Right lobe of liver (tissue), 6 donors: ENCODE data around the gene TWIST2. TPM values are rescaled to one million over a fixed set of nuclear protein-coding genes. Genes with fewer than 3 reads are reported as not detected.

Source experiments
- ATAC-seq, 4 donors: fragments of 200-7000 bp; cut with Tn5 transposase; one replicate each; pipeline ENCODE4 v1.9.1; 2020; ENCODE audit warnings: mild to moderate bottlenecking in 4 of 4, moderate library complexity in 4 of 4
- DNase-seq, 3 donors: peaks; one replicate each; pipeline ENCODE4 v3.0.0-alpha.2; 2020
- H3K27ac ChIP-seq, 3 donors: fragments of 200-600 bp; one replicate each; pipeline ENCODE4 v1.8.0; 2022
- H3K27me3 ChIP-seq, 2 donors: fragments of 200-600 bp; one replicate each; pipeline ENCODE4 v1.8.0; 2022
- H3K36me3 ChIP-seq, 4 donors: fragments of 200-600 bp; sonication (generic) in 1 of 4; one replicate each; pipeline versions ENCODE4 v1.5.1 to v1.8.0; 2017 to 2022; ENCODE audit warnings: control low read depth in 1 of 4
- H3K4me1 ChIP-seq, 4 donors: fragments of 200-600 bp; sonication (generic) in 1 of 4; one replicate each; pipeline versions ENCODE4 v1.5.1 to v1.8.0; 2017 to 2022; ENCODE audit warnings: control low read depth in 1 of 4
- H3K4me3 ChIP-seq, 3 donors: fragments of 200-600 bp; one replicate each; pipeline ENCODE4 v1.8.0; 2022
- H3K9me3 ChIP-seq, 4 donors: fragments of 200-600 bp; sonication (generic) in 1 of 4; one replicate each; pipeline versions ENCODE4 v1.5.1 to v1.8.0; 2017 to 2022; ENCODE audit warnings: control low read depth in 1 of 4
- CTCF ChIP-seq, 4 donors: fragments of 200-600 bp in 3 of 4; fragments of 450-650 bp in 1 of 4; IDR thresholded peaks; one replicate each; pipeline versions ENCODE4 v1.5.1 to v1.8.0; 2016 to 2022; ENCODE audit warnings: antibody characterized with exemption in 4 of 4, mild to moderate bottlenecking in 2 of 4
- POLR2A ChIP-seq: fragments of 450-650 bp; IDR thresholded peaks from one replicate; pipeline ENCODE4 v1.6.1; 2017; ENCODE audit warnings: antibody characterized with exemption, mild to moderate bottlenecking
- WGBS: methylation state at CpG from one replicate; pipeline ENCODE4 v1.1.6; 2018; ENCODE audit warnings: low coverage, low lambda C conversion rate; ENCODE audit not compliant: insufficient coverage; ENCODE audit errors: missing lambda C conversion rate; 5-methylcytosine and 5-hydroxymethylcytosine counted together
- intact Hi-C, 2 donors: fragments of 100-400 bp; cut with DNase I; formaldehyde crosslinking; loops; one replicate each; pipeline versions ENCODE4 v1.11.2 to v1.14.1; 2022
- total RNA-seq, 6 experiments: library from RNA; depleted of rRNA in 2 of 6; stranded (reverse); fragments of >200 nt in 2 of 6; fragmentation: NEBNext Ultra II Directional in 3 of 6; extraction: Animal tissue kit (Norgen Biotek cat#: 25700) in 3 of 6; gene quantifications; one replicate each; pipeline versions ENCODE4 v1.1.0 to v1.2.4, GENCODE V29; 2016 to 2023
- donor health status: DM: no; HTN: yes; CAD: no.
- donor health status: DM: no; HTN: no; CAD: no.
- donor health status: DM: no; HTN: no; CAD: no.
- donor health status: DM: no; HTN: yes; CAD: no.
- donor health status: DM: no; HTN: yes; CAD: no.

TWIST2 gene
- total RNA-seq, 6 experiments from 2014 or later, result 0.15 to 0.56 (median 0.18) TPM; not detected in 3

- no peaks in the 10 kb centered on the region for H3K36me3 ChIP-seq
- WGBS, result 68% methylated on average over 7 of the region's 20 CpGs
- TF ChIP-seq CTCF (IDR thresholded peaks at IDR 0.05), result no peak
- TF ChIP-seq POLR2A, result no peak
- no peaks in the 10 kb centered on the region for H3K9me3 ChIP-seq
- H3K27me3 ChIP-seq, result no peaks in the 10 kb centered on the region
- no peaks in the 10 kb centered on the region for H3K4me1 ChIP-seq
- DNase-seq (peak in 1 of 3 donors; percentile 22), ATAC-seq (no peak)
- no peak overlapping the region for H3K27ac ChIP-seq
- H3K4me3 ChIP-seq, result no peak overlapping the region
- intact Hi-C loops, result no loop called here
Measured at GRCh38 chr2:238895361-238895882, 47.5 kb downstream of the TWIST2 start.

DNA sequence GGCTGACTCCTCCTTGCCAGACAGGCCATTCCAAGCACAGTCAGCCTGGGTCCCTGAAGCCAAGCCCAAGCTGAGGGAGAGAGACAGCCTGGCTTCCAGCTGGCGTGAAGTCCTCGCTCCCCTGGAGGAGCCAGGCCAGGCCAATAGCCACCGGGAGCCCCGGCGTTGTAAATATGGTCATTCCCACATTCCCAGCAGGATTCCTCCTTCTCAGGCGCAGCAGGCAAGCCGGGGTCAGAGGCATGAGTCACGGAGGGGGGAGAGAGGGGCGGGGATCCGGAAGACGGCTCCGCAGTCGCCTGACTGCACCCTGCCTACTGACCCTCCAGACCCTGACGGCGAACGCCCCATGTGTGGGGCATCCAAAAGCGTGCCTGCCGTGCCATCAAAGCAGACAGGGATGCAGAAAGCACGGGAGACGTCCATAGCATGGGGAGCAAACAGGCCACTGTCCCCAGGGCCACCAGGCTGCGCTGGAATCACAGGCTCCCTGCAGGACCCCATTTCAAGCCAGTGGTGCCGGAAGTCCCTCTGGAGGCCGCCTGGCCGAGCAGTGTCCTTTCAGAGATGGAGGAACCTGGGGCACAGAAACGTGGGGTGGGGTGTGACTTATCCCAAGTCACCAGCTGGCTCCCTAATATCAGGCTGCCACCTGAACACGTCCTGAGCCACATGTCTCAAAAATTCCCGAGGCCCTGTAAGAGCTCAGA, 48.2 kb downstream of the TWIST2 start:
- Histone ChIP-seq H3K36me3 (no peaks in the 10 kb centered on the region), H3K4me1 (no peaks in the 10 kb centered on the region), H3K27ac (no peak overlapping the region), H3K4me3 (no peak overlapping the region), H3K27me3 (no peaks in the 10 kb centered on the region), H3K9me3 (no peaks in the 10 kb centered on the region)
- intact Hi-C loops, result no loop called here
- WGBS, result 21% methylated on average over 7 of the region's 27 CpGs
- DNase-seq, result peak in 1 of 3 donors; percentile 40
- no peak for TF ChIP-seq CTCF (IDR thresholded peaks at IDR 0.05)
- TF ChIP-seq POLR2A, result no peak
- ATAC-seq, result peak; percentile 4 to 60 (median 29)

- Histone ChIP-seq H3K27me3 (no peaks in the 10 kb centered on the region), H3K4me1 (no peaks in the 10 kb centered on the region), H3K36me3 (no peaks in the 10 kb centered on the region), H3K9me3 (no peaks in the 10 kb centered on the region), H3K27ac (no peak overlapping the region), H3K4me3 (no peak overlapping the region)
- intact Hi-C loops, result no loop called here
- WGBS, result no CpG with 5 or more reads among the region's 5 CpGs
- TF ChIP-seq CTCF (IDR thresholded peaks at IDR 0.05), result no peak
- no peak for TF ChIP-seq POLR2A
- ATAC-seq (no peak), DNase-seq (peak in 1 of 3 donors; percentile 22)
Measured at GRCh38 chr2:238896641-238897040, 48.8 kb downstream of the TWIST2 start.

DNA sequence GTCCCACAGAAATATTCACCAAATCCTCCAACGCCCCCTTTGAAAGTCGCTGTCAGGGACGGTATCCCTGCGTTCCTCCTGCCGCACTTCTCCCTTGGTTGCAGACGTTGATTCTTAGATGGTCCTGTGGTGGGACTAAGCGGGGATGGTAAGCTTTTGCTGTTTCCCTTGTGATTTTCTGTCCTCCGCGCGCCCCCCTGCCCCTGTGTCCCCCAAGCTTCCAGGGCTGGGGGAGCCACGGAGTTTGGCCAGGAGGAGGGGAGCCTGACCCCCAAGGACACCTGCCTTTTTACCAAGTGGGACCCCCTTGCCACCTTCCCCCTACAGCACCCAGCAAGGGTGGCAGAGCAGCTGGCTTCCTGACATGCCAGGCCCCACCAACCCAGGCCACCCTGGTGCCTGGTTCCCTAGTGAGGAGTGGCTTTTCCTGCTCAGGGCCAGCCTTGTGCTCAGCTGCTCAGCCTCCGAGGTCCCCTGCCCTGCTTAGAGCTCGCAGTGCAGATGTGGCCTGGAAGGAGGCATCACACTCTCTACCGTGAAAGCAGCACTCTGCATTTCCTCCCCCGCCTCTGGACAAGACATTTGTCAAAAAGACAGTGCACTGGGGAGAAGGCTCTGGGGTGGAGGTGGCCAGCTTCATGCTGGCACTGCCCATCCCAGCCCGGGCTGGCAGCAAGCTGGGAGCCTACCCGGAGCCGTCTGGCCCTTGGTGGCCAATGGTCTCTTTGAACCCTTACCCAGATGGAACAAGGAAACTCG, 49.4 kb downstream of the TWIST2 start:
- ATAC-seq, result no peak
- no peaks in the 10 kb centered on the region for H3K27me3 ChIP-seq
- H3K4me1 ChIP-seq, result no peaks in the 10 kb centered on the region
- no peak overlapping the region for H3K4me3 ChIP-seq
- H3K36me3 ChIP-seq, result no peaks in the 10 kb centered on the region
- 58% methylated on average over 9 of the region's 19 CpGs for WGBS
- peak in 2 of 3 donors; percentile 39 to 42 for DNase-seq
- no peak for TF ChIP-seq POLR2A
- TF ChIP-seq CTCF (IDR thresholded peaks at IDR 0.05), result no peak
- intact Hi-C loops, result no loop called here
- H3K9me3 ChIP-seq, result no peaks in the 10 kb centered on the region
- no peak overlapping the region for H3K27ac ChIP-seq
